ENCODE measurements around the gene RHBDF1. TPM values are rescaled to one million over a fixed set of nuclear protein-coding genes. Genes with fewer than 3 reads are reported as not detected.

RHBDF1 gene, protein sequence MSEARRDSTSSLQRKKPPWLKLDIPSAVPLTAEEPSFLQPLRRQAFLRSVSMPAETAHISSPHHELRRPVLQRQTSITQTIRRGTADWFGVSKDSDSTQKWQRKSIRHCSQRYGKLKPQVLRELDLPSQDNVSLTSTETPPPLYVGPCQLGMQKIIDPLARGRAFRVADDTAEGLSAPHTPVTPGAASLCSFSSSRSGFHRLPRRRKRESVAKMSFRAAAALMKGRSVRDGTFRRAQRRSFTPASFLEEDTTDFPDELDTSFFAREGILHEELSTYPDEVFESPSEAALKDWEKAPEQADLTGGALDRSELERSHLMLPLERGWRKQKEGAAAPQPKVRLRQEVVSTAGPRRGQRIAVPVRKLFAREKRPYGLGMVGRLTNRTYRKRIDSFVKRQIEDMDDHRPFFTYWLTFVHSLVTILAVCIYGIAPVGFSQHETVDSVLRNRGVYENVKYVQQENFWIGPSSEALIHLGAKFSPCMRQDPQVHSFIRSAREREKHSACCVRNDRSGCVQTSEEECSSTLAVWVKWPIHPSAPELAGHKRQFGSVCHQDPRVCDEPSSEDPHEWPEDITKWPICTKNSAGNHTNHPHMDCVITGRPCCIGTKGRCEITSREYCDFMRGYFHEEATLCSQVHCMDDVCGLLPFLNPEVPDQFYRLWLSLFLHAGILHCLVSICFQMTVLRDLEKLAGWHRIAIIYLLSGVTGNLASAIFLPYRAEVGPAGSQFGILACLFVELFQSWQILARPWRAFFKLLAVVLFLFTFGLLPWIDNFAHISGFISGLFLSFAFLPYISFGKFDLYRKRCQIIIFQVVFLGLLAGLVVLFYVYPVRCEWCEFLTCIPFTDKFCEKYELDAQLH
- total RNA-seq (2022) (26.3 and 30.0 TPM in 2 replicates), Bru-seq, nascent RNA (percentile 43 among the genes with signal in this experiment), BruChase-seq, experiment 1, labeled RNA remaining after a 6-hour chase (percentile 64 among the genes with signal in this experiment), BruChase-seq, experiment 2, labeled RNA remaining after a 2-hour chase (percentile 57 among the genes with signal in this experiment)
- long read RNA-seq, transcript RHBDF1-201 (18 exons, 2,992 nt) = major isoform, 23 of 49 reads
- long read RNA-seq, partial matches to known transcripts = 3 of 49 reads
- long read RNA-seq, other reads (novel, unspliced or antisense) = 23 of 49 reads

DNA sequence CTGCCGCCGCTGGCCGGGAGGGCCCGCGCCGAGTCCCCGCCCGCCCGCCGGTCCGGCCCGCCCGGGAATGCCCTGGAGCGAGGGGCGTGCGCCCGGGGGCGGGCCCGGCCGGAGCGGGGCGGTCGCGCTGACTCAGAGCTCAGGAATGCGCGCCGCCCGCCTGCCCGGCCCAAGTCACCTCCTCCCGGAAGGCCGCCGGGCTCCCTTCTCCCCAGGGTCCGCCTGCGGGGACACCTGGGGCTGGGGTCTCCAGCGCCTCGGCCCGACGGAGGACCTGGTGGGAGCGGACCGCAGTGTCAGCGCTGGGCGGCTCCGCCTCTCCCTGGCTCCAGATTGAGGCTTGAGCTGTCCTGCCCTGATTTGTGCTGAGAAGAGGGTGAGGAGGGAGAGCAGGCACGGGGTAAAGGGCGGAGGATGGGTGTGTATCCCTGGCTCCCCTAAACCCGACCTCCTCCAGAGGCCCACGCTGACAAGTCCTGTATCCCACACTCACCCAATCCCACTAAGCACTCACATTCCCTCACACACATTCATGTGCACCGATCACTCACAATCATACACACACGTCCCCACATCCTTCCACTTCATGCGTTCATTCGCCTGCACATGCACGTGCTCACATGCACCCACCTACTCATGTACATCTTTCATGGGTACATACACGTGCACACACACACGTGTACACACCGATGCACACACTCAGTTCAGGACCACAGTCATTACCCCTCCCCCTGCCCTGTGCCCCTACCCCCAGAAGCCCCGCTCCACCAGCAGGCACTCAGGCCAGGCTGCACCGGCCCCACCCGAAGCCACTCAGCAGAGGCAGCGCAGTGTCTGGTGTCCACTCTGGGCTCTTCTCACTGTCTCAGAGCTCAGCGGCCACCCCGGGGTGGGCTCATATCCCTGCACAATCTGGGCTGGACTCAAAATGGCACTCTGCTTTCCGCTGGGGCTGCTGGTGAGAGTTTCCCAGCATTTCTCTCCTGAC lies at the start of gene RHBDF1:
Gene RHBDF1 (minus strand): TSS at position 71 of the 988 bp plus-strand sequence. CDS start 7,616 bp downstream, outside the sequence.
- ChIA-PET POLR2A (interaction anchor here (0.6 to 2.4 kb wide), 7 partner anchors 10 to 352 kb away, joined by 3 to 10 read pairs (median 4); partner anchors contain the start of genes POLR3K and SNRNP25), CTCF (interaction anchor here (4.9 kb wide), 1 partner anchor 23 kb away, joined by 56 read pairs; no protein-coding TSS in a partner anchor)
- no TSS peak for BruUV-seq (replicated peaks)
- peak within 1 kb of the TSS; percentile 62 for H3K27ac Mint-ChIP-seq (ENCODE audit: low read depth, unreplicated experiment)
- H3K4me1 Mint-ChIP-seq (ENCODE audit: insufficient read depth, unreplicated experiment) = peaks cover 24% of the 10 kb centered on the region
- peak; percentile 42 for DNase-seq (ENCODE audit: unreplicated experiment)
- TF ChIP-seq, protein P1, sequence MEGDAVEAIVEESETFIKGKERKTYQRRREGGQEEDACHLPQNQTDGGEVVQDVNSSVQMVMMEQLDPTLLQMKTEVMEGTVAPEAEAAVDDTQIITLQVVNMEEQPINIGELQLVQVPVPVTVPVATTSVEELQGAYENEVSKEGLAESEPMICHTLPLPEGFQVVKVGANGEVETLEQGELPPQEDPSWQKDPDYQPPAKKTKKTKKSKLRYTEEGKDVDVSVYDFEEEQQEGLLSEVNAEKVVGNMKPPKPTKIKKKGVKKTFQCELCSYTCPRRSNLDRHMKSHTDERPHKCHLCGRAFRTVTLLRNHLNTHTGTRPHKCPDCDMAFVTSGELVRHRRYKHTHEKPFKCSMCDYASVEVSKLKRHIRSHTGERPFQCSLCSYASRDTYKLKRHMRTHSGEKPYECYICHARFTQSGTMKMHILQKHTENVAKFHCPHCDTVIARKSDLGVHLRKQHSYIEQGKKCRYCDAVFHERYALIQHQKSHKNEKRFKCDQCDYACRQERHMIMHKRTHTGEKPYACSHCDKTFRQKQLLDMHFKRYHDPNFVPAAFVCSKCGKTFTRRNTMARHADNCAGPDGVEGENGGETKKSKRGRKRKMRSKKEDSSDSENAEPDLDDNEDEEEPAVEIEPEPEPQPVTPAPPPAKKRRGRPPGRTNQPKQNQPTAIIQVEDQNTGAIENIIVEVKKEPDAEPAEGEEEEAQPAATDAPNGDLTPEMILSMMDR (IDR thresholded peaks at IDR 0.05; ENCODE audit: unreplicated experiment) = no peak
- intact Hi-C loops (cut with micrococcal nuclease) = no loop called here
- no peaks in the 10 kb centered on the region for H3K9me3 Mint-ChIP-seq (ENCODE audit: unreplicated experiment)
- peak within 1 kb of the TSS; percentile 71 for H3K4me3 Mint-ChIP-seq (ENCODE audit: unreplicated experiment)
- no peaks in the 10 kb centered on the region for H3K27me3 Mint-ChIP-seq (ENCODE audit: insufficient read depth, unreplicated experiment)
- H3K36me3 Mint-ChIP-seq (ENCODE audit: insufficient read depth, unreplicated experiment) = no peaks in the 10 kb centered on the region

DNA sequence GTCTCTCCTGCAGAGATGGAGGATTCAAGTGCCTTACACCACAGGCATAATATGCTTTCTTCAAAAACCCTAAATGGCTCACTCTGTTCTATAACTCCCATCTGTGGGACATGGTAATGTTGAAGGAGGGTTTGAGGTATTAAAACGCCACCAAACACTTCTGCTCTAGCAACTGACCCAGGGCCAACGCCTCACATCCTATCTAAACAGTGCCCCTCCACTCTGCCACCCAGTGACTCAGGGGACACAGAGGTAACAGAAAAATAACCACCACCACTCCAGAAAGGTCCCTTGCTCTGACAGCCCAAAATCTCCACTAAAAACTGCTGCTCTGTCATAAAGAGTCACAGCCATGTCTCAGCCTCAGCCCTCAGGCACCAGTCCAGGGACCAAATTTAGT lies 48.3 kb upstream of the RHBDF1 start:
- Mint-ChIP-seq H3K27ac (ENCODE audit: low read depth, unreplicated experiment) (no peak overlapping the region), H3K9me3 (ENCODE audit: unreplicated experiment) (no peaks in the 10 kb centered on the region), H3K4me1 (ENCODE audit: insufficient read depth, unreplicated experiment) (no peaks in the 10 kb centered on the region), H3K27me3 (ENCODE audit: insufficient read depth, unreplicated experiment) (no peaks in the 10 kb centered on the region), H3K4me3 (ENCODE audit: unreplicated experiment) (no peak overlapping the region), H3K36me3 (ENCODE audit: insufficient read depth, unreplicated experiment) (peaks cover 52% of the 10 kb centered on the region)
- CTCF ChIA-PET = interaction anchor here (2.1 kb wide), 1 partner anchor 14 kb away, joined by 8 read pairs; no protein-coding TSS in a partner anchor
- intact Hi-C loops (cut with micrococcal nuclease) = no loop called here
- BruUV-seq (replicated peaks) = no TSS peak
- no peak for DNase-seq (ENCODE audit: unreplicated experiment)
- POLR2A ChIA-PET = no interaction called here
- TF ChIP-seq, protein P1 (IDR thresholded peaks at IDR 0.05; ENCODE audit: unreplicated experiment) = no peak

- Mint-ChIP-seq H3K4me1 (ENCODE audit: insufficient read depth, unreplicated experiment) (no peaks in the 10 kb centered on the region), H3K27ac (ENCODE audit: low read depth, unreplicated experiment) (no peak overlapping the region), H3K4me3 (ENCODE audit: unreplicated experiment) (no peak overlapping the region), H3K9me3 (ENCODE audit: unreplicated experiment) (no peaks in the 10 kb centered on the region), H3K36me3 (ENCODE audit: insufficient read depth, unreplicated experiment) (peaks cover 58% of the 10 kb centered on the region), H3K27me3 (ENCODE audit: insufficient read depth, unreplicated experiment) (no peaks in the 10 kb centered on the region)
- BruUV-seq (replicated peaks) = no TSS peak
- CTCF ChIA-PET = interaction anchor here (1.7 to 2.1 kb wide), 2 partner anchors 13 to 243 kb away, joined by 5 to 8 read pairs; no protein-coding TSS in a partner anchor
- intact Hi-C loops (cut with micrococcal nuclease) = no loop called here
- DNase-seq (ENCODE audit: unreplicated experiment) = no peak
- TF ChIP-seq, protein P1 (IDR thresholded peaks at IDR 0.05; ENCODE audit: unreplicated experiment) = no peak
- POLR2A ChIA-PET = interaction anchor here (1.2 kb wide), 1 partner anchor 16 kb away, joined by 4 read pairs; no protein-coding TSS in a partner anchor
Observed at GRCh38 chr16:119835-120491, 47.5 kb upstream of the RHBDF1 start.
